GM18858 (cell line): ENCODE results near the gene ERCC1.
"Not testable (repeated sequence)": the region's sequence is repeated elsewhere in the genome, so short reads cannot be mapped to it uniquely, and the experiment has no call there.

ENCODE experiments used
- ATAC-seq: cut with Tn5 transposase; IDR thresholded peaks from one replicate; pipeline ENCODE4 v1.9.1; 2021; ENCODE audit not compliant: unreplicated experiment

Gene ERCC1

GRCh38 chr19:45455707-45456499 is 32.2 kb upstream of the ERCC1 start:
- ATAC-seq = no peak

- no peak for ATAC-seq
Observed at GRCh38 chr19:45451850-45452387, 28.2 kb upstream of the ERCC1 start.

GRCh38 chr19:45451131-45451849 is 27.6 kb upstream of the ERCC1 start:
- ATAC-seq = no peak

GRCh38 chr19:45450012-45450333 is 26.3 kb upstream of the ERCC1 start:
- no peak for ATAC-seq

- no peak for ATAC-seq
Observed at GRCh38 chr19:45448887-45449299, 25.2 kb upstream of the ERCC1 start.

- ATAC-seq = no peak
Observed at GRCh38 chr19:45448425-45448756, 24.7 kb upstream of the ERCC1 start.

- ATAC-seq = no peak
Observed at GRCh38 chr19:45446944-45447343, 23.2 kb upstream of the ERCC1 start.

- no peak for ATAC-seq
Observed at GRCh38 chr19:45446295-45446694, 22.6 kb upstream of the ERCC1 start.

GRCh38 chr19:45445139-45445538 is 21.4 kb upstream of the ERCC1 start:
- ATAC-seq = no peak

- no peak for ATAC-seq
Observed at GRCh38 chr19:45444318-45445041, 20.8 kb upstream of the ERCC1 start.

- no peak for ATAC-seq
Observed at GRCh38 chr19:45443462-45444317, 20.0 kb upstream of the ERCC1 start.

- no peak for ATAC-seq
Observed at GRCh38 chr19:45442778-45443461, 19.2 kb upstream of the ERCC1 start.

GRCh38 chr19:45442408-45442777 is 18.7 kb upstream of the ERCC1 start:
- ATAC-seq = no peak

GRCh38 chr19:45440873-45441654 is 17.3 kb upstream of the ERCC1 start:
- ATAC-seq = no peak

- no peak for ATAC-seq
Observed at GRCh38 chr19:45440259-45440638, 16.5 kb upstream of the ERCC1 start.

GRCh38 chr19:45439569-45440258 is 16.0 kb upstream of the ERCC1 start:
- peak; percentile 40 for ATAC-seq

GRCh38 chr19:45439190-45439568 is 15.5 kb upstream of the ERCC1 start:
- no peak for ATAC-seq

- no peak for ATAC-seq
Observed at GRCh38 chr19:45437328-45437727, 13.6 kb upstream of the ERCC1 start.

- not testable (repeated sequence) for ATAC-seq
Observed at GRCh38 chr19:45432543-45432942, 8.8 kb upstream of the ERCC1 start.
